AG04450 (cell line): ENCODE results near the gene RAP2A. TPM values are rescaled to one million over a fixed set of nuclear protein-coding genes. Genes with fewer than 3 reads are reported as not detected.
A peak's percentile ranks its signal among the peaks of the same experiment; 100 is the strongest.

Source experiments
- CTCF ChIA-PET: fragments of 300-600, 350-600 bp; formaldehyde crosslinking; extraction: SDS; loops from one replicate; lab custom pipeline; 2022; ENCODE audit warnings: antibody characterized with exemption, inconsistent platforms; lab: Charles Lee
- POLR2A ChIA-PET: fragments of 350-600 bp; formaldehyde crosslinking; extraction: SDS; loops from one replicate; lab custom pipeline; 2021; ENCODE audit warnings: antibody characterized with exemption, inconsistent platforms; lab: Yijun Ruan, JAX
- DNase-seq: peaks from one replicate; pipeline ENCODE4 v3.0.0-alpha.2; 2011; ENCODE audit warnings: low read depth, low spot score
- H3K27ac ChIP-seq: one replicate; pipeline ENCODE4 v1.5.1; 2012; ENCODE audit warnings: low read depth, low read length, control low read depth
- H3K27me3 ChIP-seq: one replicate; pipeline ENCODE4 v1.6.0; 2012; ENCODE audit warnings: low read length; ENCODE audit not compliant: control insufficient read depth, insufficient read depth
- H3K4me3 ChIP-seq: 2 replicates; pipeline ENCODE4 v1.5.1; 2011; ENCODE audit warnings: mild to moderate bottlenecking, low read depth, low read length, control low read depth
- H3K9me3 ChIP-seq: 2 replicates; pipeline ENCODE4 v1.5.1; 2012; ENCODE audit warnings: low read length; ENCODE audit not compliant: control insufficient read depth, insufficient read depth
- CTCF ChIP-seq: IDR thresholded peaks from 2 replicates; pipeline ENCODE4 v1.5.1; 2011; ENCODE audit warnings: low read depth, low read length, control low read depth, inconsistent platforms
- polyA plus RNA-seq: library from polyadenylated mRNA; depleted of rRNA; stranded (reverse); fragments of >200 nt; gene quantifications from 2 replicates; pipeline ENCODE4 v1.2.3, GENCODE V29; 2011

The RAP2A gene
- polyA plus RNA-seq, 1 experiment = 21.5 TPM

- TF ChIP-seq CTCF = no peak
- Histone ChIP-seq H3K9me3 (no peaks in the 10 kb centered on the region), H3K4me3 (peak overlapping the region; percentile 80), H3K27me3 (no peaks in the 10 kb centered on the region), H3K27ac (no peak overlapping the region)
- no peak for DNase-seq
- ChIA-PET CTCF (interaction anchor here (0.7 to 2.9 kb wide), 6 partner anchors 39 to 364 kb away, joined by 3 to 24 read pairs (median 11); no protein-coding TSS in a partner anchor), POLR2A (interaction anchor here (0.6 kb wide), 2 partner anchors 137 to 1382 kb away, joined by 3 read pairs; no protein-coding TSS in a partner anchor)
Observed at GRCh38 chr13:97435794-97436193, 1.8 kb downstream of the RAP2A start.

- DNase-seq = no peak
- Histone ChIP-seq H3K27ac (no peak overlapping the region), H3K27me3 (no peaks in the 10 kb centered on the region), H3K9me3 (no peaks in the 10 kb centered on the region), H3K4me3 (no peak overlapping the region)
- TF ChIP-seq CTCF = no peak
- POLR2A ChIA-PET = no interaction called here
- CTCF ChIA-PET = interaction anchor here (1.4 to 2.9 kb wide), 2 partner anchors 11 to 138 kb away, joined by 3 to 24 read pairs; no protein-coding TSS in a partner anchor
Observed at GRCh38 chr13:97436845-97437244, 2.9 kb downstream of the RAP2A start.

- H3K4me3 ChIP-seq = no peak overlapping the region
- DNase-seq = no peak
- no peak for TF ChIP-seq CTCF
- POLR2A ChIA-PET = no interaction called here
- no peak overlapping the region for H3K27ac ChIP-seq
- no peaks in the 10 kb centered on the region for H3K27me3 ChIP-seq
- CTCF ChIA-PET = interaction anchor here (0.6 to 1.4 kb wide), 3 partner anchors 10 to 378 kb away, joined by 3 to 5 read pairs (median 3); no protein-coding TSS in a partner anchor
- H3K9me3 ChIP-seq = no peaks in the 10 kb centered on the region
Observed at GRCh38 chr13:97437729-97438128, 3.8 kb downstream of the RAP2A start.

- Histone ChIP-seq H3K4me3 (no peak overlapping the region), H3K9me3 (no peaks in the 10 kb centered on the region), H3K27me3 (no peaks in the 10 kb centered on the region), H3K27ac (no peak overlapping the region)
- no peak for TF ChIP-seq CTCF
- ChIA-PET CTCF (no interaction called here), POLR2A (no interaction called here)
- no peak for DNase-seq
Observed at GRCh38 chr13:97438856-97439595, 5.1 kb downstream of the RAP2A start.

- no peaks in the 10 kb centered on the region for H3K27me3 ChIP-seq
- ChIA-PET CTCF (interaction anchor here (0.9 to 1.3 kb wide), 4 partner anchors 134 to 422 kb away, joined by 3 to 5 read pairs (median 4); no protein-coding TSS in a partner anchor), POLR2A (no interaction called here)
- no peak for TF ChIP-seq CTCF
- H3K27ac ChIP-seq = no peak overlapping the region
- no peak for DNase-seq
- H3K4me3 ChIP-seq = no peak overlapping the region
- H3K9me3 ChIP-seq = no peaks in the 10 kb centered on the region
Observed at GRCh38 chr13:97440598-97441170, 6.7 kb downstream of the RAP2A start.
